ENCODE data around the gene SH3RF2.

Gene SH3RF2

DNA sequence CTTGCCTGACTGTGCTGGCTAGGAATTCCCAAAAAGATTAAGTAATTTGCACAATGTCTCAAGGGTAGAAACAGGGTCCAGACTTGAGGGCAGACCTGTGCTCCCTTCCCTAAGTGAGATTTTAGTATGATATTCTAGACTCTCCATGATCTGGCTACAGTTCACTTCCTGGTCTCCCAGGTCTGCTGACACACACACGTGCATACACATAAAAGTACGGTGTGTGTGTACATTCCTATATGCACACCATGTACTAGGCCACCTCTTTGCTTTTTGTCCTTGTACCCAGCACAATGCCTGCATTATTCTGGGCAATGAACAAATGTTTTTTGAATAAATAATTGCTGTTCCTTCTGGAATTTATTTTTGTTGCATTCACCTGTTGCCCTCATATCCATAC, 83.7 kb downstream of the SH3RF2 start:
- Histone ChIP-seq H3K27ac (ENCODE audit: low read depth, low read length) (no peak overlapping the region), H3K79me2 (ENCODE audit: control insufficient read depth, insufficient read depth, low read length, unreplicated experiment) (no peaks in the 10 kb centered on the region), H3K4me1 (ENCODE audit: control insufficient read depth, insufficient read depth, low read length, unreplicated experiment) (no peaks in the 10 kb centered on the region), H2AFZ (ENCODE audit: low read length, unreplicated experiment) (no peak overlapping the region), H3K36me3 (ENCODE audit: insufficient read depth, low read length) (no peaks in the 10 kb centered on the region), H3K27me3 (ENCODE audit: insufficient read depth, low read length) (no peaks in the 10 kb centered on the region), H3K4me3 (ENCODE audit: low read depth, low read length) (no peak overlapping the region)

DNA sequence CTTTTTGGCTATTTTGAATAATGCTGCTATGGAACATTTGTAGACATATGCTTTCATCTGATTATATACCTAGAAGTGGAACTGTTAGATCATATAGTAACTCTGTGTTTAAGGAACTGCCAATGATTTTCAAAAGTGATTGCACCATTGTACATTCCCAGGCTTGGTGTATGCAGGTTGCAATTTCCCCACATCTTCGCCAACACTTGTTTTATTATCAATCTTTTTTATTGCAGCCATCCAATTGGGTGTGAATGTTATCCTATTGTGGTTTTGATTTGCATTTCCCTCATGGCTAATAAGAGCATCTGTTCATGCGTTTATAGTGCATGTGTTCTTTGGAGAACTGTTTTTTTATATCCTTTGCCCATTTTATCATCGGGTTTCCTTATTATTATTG, 87.7 kb downstream of the SH3RF2 start:
- H3K27ac ChIP-seq (ENCODE audit: low read depth, low read length) = no peak overlapping the region
- no peaks in the 10 kb centered on the region for H3K27me3 ChIP-seq (ENCODE audit: insufficient read depth, low read length)
- no peak overlapping the region for H3K4me3 ChIP-seq (ENCODE audit: low read depth, low read length)
- H3K4me1 ChIP-seq (ENCODE audit: control insufficient read depth, insufficient read depth, low read length, unreplicated experiment) = no peaks in the 10 kb centered on the region
- no peak overlapping the region for H2AFZ ChIP-seq (ENCODE audit: low read length, unreplicated experiment)
- no peaks in the 10 kb centered on the region for H3K36me3 ChIP-seq (ENCODE audit: insufficient read depth, low read length)
- no peaks in the 10 kb centered on the region for H3K79me2 ChIP-seq (ENCODE audit: control insufficient read depth, insufficient read depth, low read length, unreplicated experiment)

- Histone ChIP-seq H3K27me3 (ENCODE audit: insufficient read depth, low read length) (no peaks in the 10 kb centered on the region), H3K4me3 (ENCODE audit: low read depth, low read length) (no peak overlapping the region), H2AFZ (ENCODE audit: low read length, unreplicated experiment) (no peak overlapping the region), H3K79me2 (ENCODE audit: control insufficient read depth, insufficient read depth, low read length, unreplicated experiment) (no peaks in the 10 kb centered on the region), H3K27ac (ENCODE audit: low read depth, low read length) (no peak overlapping the region), H3K4me1 (ENCODE audit: control insufficient read depth, insufficient read depth, low read length, unreplicated experiment) (no peaks in the 10 kb centered on the region), H3K36me3 (ENCODE audit: insufficient read depth, low read length) (no peaks in the 10 kb centered on the region)
These were observed 88.8 kb downstream of the SH3RF2 start for GRCh38 chr5:146025114-146025680.

DNA sequence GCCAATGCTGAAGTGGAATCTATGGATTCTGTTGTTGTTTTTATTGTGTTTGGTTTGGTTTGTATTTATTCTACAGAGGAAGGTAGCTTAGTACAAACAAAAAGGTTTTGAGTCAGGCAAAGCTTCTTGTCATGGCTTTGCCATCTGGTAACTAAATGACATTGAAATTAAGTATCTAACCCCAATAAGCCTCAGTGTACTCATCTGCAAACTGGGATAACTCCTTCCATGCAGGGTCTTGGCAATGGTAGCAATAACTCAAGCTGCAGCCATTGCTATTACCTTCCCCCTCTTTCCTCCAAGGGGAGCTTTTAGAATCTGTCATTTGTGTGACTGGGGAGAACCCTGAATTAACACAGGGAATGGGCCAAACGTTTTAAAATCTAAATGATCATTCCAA, 89.3 kb downstream of the SH3RF2 start:
- no peak overlapping the region for H3K4me3 ChIP-seq (ENCODE audit: low read depth, low read length)
- H3K27ac ChIP-seq (ENCODE audit: low read depth, low read length) = no peak overlapping the region
- no peaks in the 10 kb centered on the region for H3K27me3 ChIP-seq (ENCODE audit: insufficient read depth, low read length)
- no peak overlapping the region for H2AFZ ChIP-seq (ENCODE audit: low read length, unreplicated experiment)
- H3K4me1 ChIP-seq (ENCODE audit: control insufficient read depth, insufficient read depth, low read length, unreplicated experiment) = no peaks in the 10 kb centered on the region
- no peaks in the 10 kb centered on the region for H3K36me3 ChIP-seq (ENCODE audit: insufficient read depth, low read length)
- no peaks in the 10 kb centered on the region for H3K79me2 ChIP-seq (ENCODE audit: control insufficient read depth, insufficient read depth, low read length, unreplicated experiment)

GRCh38 chr5:146026307-146027010, 90.1 kb downstream of the SH3RF2 start:
- H2AFZ ChIP-seq (ENCODE audit: low read length, unreplicated experiment) = no peak overlapping the region
- no peak overlapping the region for H3K4me3 ChIP-seq (ENCODE audit: low read depth, low read length)
- H3K27me3 ChIP-seq (ENCODE audit: insufficient read depth, low read length) = no peaks in the 10 kb centered on the region
- no peaks in the 10 kb centered on the region for H3K79me2 ChIP-seq (ENCODE audit: control insufficient read depth, insufficient read depth, low read length, unreplicated experiment)
- no peaks in the 10 kb centered on the region for H3K36me3 ChIP-seq (ENCODE audit: insufficient read depth, low read length)
- H3K27ac ChIP-seq (ENCODE audit: low read depth, low read length) = no peak overlapping the region
- no peaks in the 10 kb centered on the region for H3K4me1 ChIP-seq (ENCODE audit: control insufficient read depth, insufficient read depth, low read length, unreplicated experiment)

GRCh38 chr5:146027751-146028150, 91.4 kb downstream of the SH3RF2 start:
- Histone ChIP-seq H3K27ac (ENCODE audit: low read depth, low read length) (no peak overlapping the region), H3K36me3 (ENCODE audit: insufficient read depth, low read length) (no peaks in the 10 kb centered on the region), H3K4me1 (ENCODE audit: control insufficient read depth, insufficient read depth, low read length, unreplicated experiment) (no peaks in the 10 kb centered on the region), H2AFZ (ENCODE audit: low read length, unreplicated experiment) (no peak overlapping the region), H3K4me3 (ENCODE audit: low read depth, low read length) (no peak overlapping the region), H3K27me3 (ENCODE audit: insufficient read depth, low read length) (no peaks in the 10 kb centered on the region), H3K79me2 (ENCODE audit: control insufficient read depth, insufficient read depth, low read length, unreplicated experiment) (no peaks in the 10 kb centered on the region)

- Histone ChIP-seq H3K27ac (ENCODE audit: low read depth, low read length) (no peak overlapping the region), H2AFZ (ENCODE audit: low read length, unreplicated experiment) (no peak overlapping the region), H3K79me2 (ENCODE audit: control insufficient read depth, insufficient read depth, low read length, unreplicated experiment) (no peaks in the 10 kb centered on the region), H3K4me3 (ENCODE audit: low read depth, low read length) (no peak overlapping the region), H3K36me3 (ENCODE audit: insufficient read depth, low read length) (no peaks in the 10 kb centered on the region), H3K4me1 (ENCODE audit: control insufficient read depth, insufficient read depth, low read length, unreplicated experiment) (no peaks in the 10 kb centered on the region), H3K27me3 (ENCODE audit: insufficient read depth, low read length) (no peaks in the 10 kb centered on the region)
These were observed 96.5 kb downstream of the SH3RF2 start for GRCh38 chr5:146032911-146033310.

- no peaks in the 10 kb centered on the region for H3K4me1 ChIP-seq (ENCODE audit: control insufficient read depth, insufficient read depth, low read length, unreplicated experiment)
- no peak overlapping the region for H3K4me3 ChIP-seq (ENCODE audit: low read depth, low read length)
- no peak overlapping the region for H3K27ac ChIP-seq (ENCODE audit: low read depth, low read length)
- no peaks in the 10 kb centered on the region for H3K79me2 ChIP-seq (ENCODE audit: control insufficient read depth, insufficient read depth, low read length, unreplicated experiment)
- no peaks in the 10 kb centered on the region for H3K27me3 ChIP-seq (ENCODE audit: insufficient read depth, low read length)
- H3K36me3 ChIP-seq (ENCODE audit: insufficient read depth, low read length) = no peaks in the 10 kb centered on the region
- H2AFZ ChIP-seq (ENCODE audit: low read length, unreplicated experiment) = no peak overlapping the region
These were observed 97.7 kb downstream of the SH3RF2 start for GRCh38 chr5:146034127-146034526.

DNA sequence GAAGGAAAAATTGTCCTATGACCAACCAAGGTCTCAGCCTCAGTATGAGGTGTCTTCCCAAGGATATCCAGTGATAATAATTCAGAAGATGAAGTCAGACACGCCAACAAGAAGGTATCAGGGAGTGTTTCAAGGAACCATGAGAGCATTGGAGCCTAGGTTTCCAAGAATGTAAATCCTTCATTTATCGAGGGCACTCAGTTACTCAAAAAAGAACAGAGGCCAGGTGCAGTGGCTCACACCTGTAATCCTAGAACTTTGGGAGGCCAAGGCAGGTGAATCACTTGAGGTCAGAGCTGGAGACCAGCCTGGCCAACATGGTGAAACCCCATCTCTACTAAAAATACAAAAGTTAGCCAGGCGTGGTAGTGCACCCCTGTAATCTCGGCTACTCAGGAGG, 98.2 kb downstream of the SH3RF2 start:
- H3K4me1 ChIP-seq (ENCODE audit: control insufficient read depth, insufficient read depth, low read length, unreplicated experiment) = no peaks in the 10 kb centered on the region
- no peak overlapping the region for H3K4me3 ChIP-seq (ENCODE audit: low read depth, low read length)
- no peak overlapping the region for H2AFZ ChIP-seq (ENCODE audit: low read length, unreplicated experiment)
- no peaks in the 10 kb centered on the region for H3K79me2 ChIP-seq (ENCODE audit: control insufficient read depth, insufficient read depth, low read length, unreplicated experiment)
- H3K36me3 ChIP-seq (ENCODE audit: insufficient read depth, low read length) = no peaks in the 10 kb centered on the region
- no peaks in the 10 kb centered on the region for H3K27me3 ChIP-seq (ENCODE audit: insufficient read depth, low read length)
- H3K27ac ChIP-seq (ENCODE audit: low read depth, low read length) = no peak overlapping the region

DNA sequence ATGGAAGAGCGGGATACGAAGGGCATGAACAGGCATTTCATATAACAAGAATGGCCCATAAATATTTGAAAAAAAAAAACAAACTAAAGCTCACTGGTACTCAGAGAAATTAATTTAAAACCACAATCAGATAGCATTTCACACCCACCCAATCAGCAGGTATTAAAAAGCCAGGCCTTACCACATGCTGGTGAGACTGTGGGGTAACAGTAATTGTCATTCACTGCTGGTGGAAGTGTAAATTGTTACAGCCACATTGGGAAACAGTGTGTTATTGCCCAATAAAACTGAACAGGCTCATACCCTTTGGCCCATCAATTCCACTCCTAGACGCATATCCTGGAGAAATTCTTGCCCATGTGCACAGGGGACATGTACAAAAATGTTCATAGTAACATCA, 103.0 kb downstream of the SH3RF2 start:
- H2AFZ ChIP-seq (ENCODE audit: low read length, unreplicated experiment) = no peak overlapping the region
- H3K27me3 ChIP-seq (ENCODE audit: insufficient read depth, low read length) = no peaks in the 10 kb centered on the region
- H3K79me2 ChIP-seq (ENCODE audit: control insufficient read depth, insufficient read depth, low read length, unreplicated experiment) = no peaks in the 10 kb centered on the region
- no peak overlapping the region for H3K4me3 ChIP-seq (ENCODE audit: low read depth, low read length)
- H3K36me3 ChIP-seq (ENCODE audit: insufficient read depth, low read length) = no peaks in the 10 kb centered on the region
- H3K27ac ChIP-seq (ENCODE audit: low read depth, low read length) = no peak overlapping the region
- peaks cover 14% of the 10 kb centered on the region for H3K4me1 ChIP-seq (ENCODE audit: control insufficient read depth, insufficient read depth, low read length, unreplicated experiment)

GRCh38 chr5:146040527-146040926, 104.1 kb downstream of the SH3RF2 start:
- Histone ChIP-seq H2AFZ (ENCODE audit: low read length, unreplicated experiment) (no peak overlapping the region), H3K27ac (ENCODE audit: low read depth, low read length) (no peak overlapping the region), H3K36me3 (ENCODE audit: insufficient read depth, low read length) (no peaks in the 10 kb centered on the region), H3K79me2 (ENCODE audit: control insufficient read depth, insufficient read depth, low read length, unreplicated experiment) (no peaks in the 10 kb centered on the region), H3K4me1 (ENCODE audit: control insufficient read depth, insufficient read depth, low read length, unreplicated experiment) (peaks cover 14% of the 10 kb centered on the region), H3K27me3 (ENCODE audit: insufficient read depth, low read length) (no peaks in the 10 kb centered on the region), H3K4me3 (ENCODE audit: low read depth, low read length) (no peak overlapping the region)
